ENCODE data around the gene GLG1. TPM values are rescaled to one million over a fixed set of nuclear protein-coding genes. Genes with fewer than 3 reads are reported as not detected.
"Not testable (repeated sequence)": the region's sequence is repeated elsewhere in the genome, so short reads cannot be mapped to it uniquely, and the experiment has no call there.

Gene GLG1
- total and polyA plus RNA-seq, 5 donors, result 46.8 to 109 (median 98.6) TPM

- H3K4me3 ChIP-seq (ENCODE audit: low read length); H3K4me1 ChIP-seq (ENCODE audit: control insufficient read depth, insufficient read depth, low read length); H3K9me3 ChIP-seq (ENCODE audit: control insufficient read depth, low read length); intact Hi-C loops (cut with DNase I); ATAC-seq; H3K27ac ChIP-seq (ENCODE audit: low read length); H3K27me3 ChIP-seq (ENCODE audit: control insufficient read depth, insufficient read depth): not testable (repeated sequence)
- 92% methylated on average over 3 of the region's 4 CpGs for WGBS
- peak in 1 of 3 donors; percentile 18 for DNase-seq
Observed at GRCh38 chr16:74400238-74400637, 206.7 kb downstream of the GLG1 start.

- H3K27me3 ChIP-seq (ENCODE audit: control insufficient read depth, insufficient read depth); intact Hi-C loops (cut with DNase I); H3K9me3 ChIP-seq (ENCODE audit: control insufficient read depth, low read length); H3K4me3 ChIP-seq (ENCODE audit: low read length); H3K27ac ChIP-seq (ENCODE audit: low read length); H3K4me1 ChIP-seq (ENCODE audit: control insufficient read depth, insufficient read depth, low read length): not testable (repeated sequence)
- DNase-seq (peak; percentile 58 to 79 (median 70)), ATAC-seq (peak; percentile 88 to 90)
- 23% methylated on average over 11 of the region's 15 CpGs for WGBS
Observed at GRCh38 chr16:74398212-74398895, 208.6 kb downstream of the GLG1 start.

Other genes with a start within 250 kb of the GLG1 start
- 1 to 10 TPM in 3 of 4 donors, not detected in 1; 2.5 to 2.9 (median 2.6) TPM for gene NPIPB15, start 230.8 kb downstream of the GLG1 start, total RNA-seq
- 3.0 TPM for gene NPIPB15, start 230.8 kb downstream of the GLG1 start, polyA plus RNA-seq
- under 1 TPM in 2 of 4 donors, not detected in 2; 0.24 to 0.31 TPM for gene CLEC18B, start 185.6 kb downstream of the GLG1 start, total RNA-seq
- 0.11 TPM for gene CLEC18B, start 185.6 kb downstream of the GLG1 start, polyA plus RNA-seq
- 1 to 10 TPM; 6.2 to 7.9 (median 6.7) TPM for gene RFWD3, start 59.8 kb upstream of the GLG1 start, total RNA-seq
- gene RFWD3, start 59.8 kb upstream of the GLG1 start, polyA plus RNA-seq, result 2.9 TPM
- gene MLKL, start 93.7 kb upstream of the GLG1 start, total RNA-seq, result 10 to 100 TPM in 1 of 4 donors, 1 to 10 TPM in 3; 4.7 to 10.4 (median 6.4) TPM
- gene MLKL, start 93.7 kb upstream of the GLG1 start, polyA plus RNA-seq, result 4.7 TPM
- gene FA2H, start 167.7 kb upstream of the GLG1 start, total RNA-seq, result under 1 TPM in 3 of 4 donors, not detected in 1; 0.18 to 0.76 (median 0.57) TPM
- 0.52 TPM for gene FA2H, start 167.7 kb upstream of the GLG1 start, polyA plus RNA-seq

All from right cardiac atrium (tissue), 5 donors.